GM23338 (cell line): ENCODE measurements around the gene PTGIS. TPM values are rescaled to one million over a fixed set of nuclear protein-coding genes. Genes with fewer than 3 reads are reported as not detected.

Experiments
- ATAC-seq: fragments of 200-7000 bp; cut with Tn5 transposase; 3 replicates; pipeline ENCODE4 v1.9.1; 2020
- DNase-seq: peaks from one replicate; pipeline ENCODE4 v3.0.0-alpha.2; 2015; ENCODE audit warnings: low spot score
- H2AFZ ChIP-seq: fragments of 200-600 bp; sonication (generic); 2 replicates; pipeline ENCODE4 v1.8.0; 2016; ENCODE audit warnings: antibody characterized with exemption, mild to moderate bottlenecking, moderate library complexity
- H3F3A ChIP-seq: fragments of 200-600 bp; sonication (generic); replicated peaks from 2 replicates; pipeline ENCODE4 v1.8.0; 2017; ENCODE audit warnings: antibody characterized with exemption, mixed run types, low read depth
- H3K27ac ChIP-seq: fragments of 200-600 bp; sonication (generic); 2 replicates; pipeline ENCODE4 v1.6.1; 2016; ENCODE audit warnings: low read depth
- H3K27me3 ChIP-seq: fragments of 200-600 bp; sonication (generic); 2 replicates; pipeline ENCODE4 v1.8.0; 2016; ENCODE audit warnings: mild to moderate bottlenecking, mixed run types, moderate library complexity; ENCODE audit not compliant: insufficient read depth
- H3K36me3 ChIP-seq: fragments of 200-600 bp; sonication (generic); 2 replicates; pipeline ENCODE4 v1.8.0; 2016; ENCODE audit warnings: mild to moderate bottlenecking; ENCODE audit not compliant: insufficient read depth
- H3K4me1 ChIP-seq: fragments of 200-600 bp; sonication (generic); 2 replicates; pipeline ENCODE4 v1.8.0; 2016; ENCODE audit warnings: mild to moderate bottlenecking, moderate library complexity; ENCODE audit not compliant: insufficient read depth
- H3K4me2 ChIP-seq: fragments of 200-600 bp; sonication (generic); 2 replicates; pipeline ENCODE4 v1.7.1; 2017; ENCODE audit warnings: mixed run types
- H3K4me3 ChIP-seq: fragments of 200-600 bp; sonication (generic); 2 replicates; pipeline ENCODE4 v1.6.1; 2016; ENCODE audit warnings: mixed run types
- H3K79me2 ChIP-seq: fragments of 200-600 bp; sonication (generic); replicated peaks from 2 replicates; pipeline ENCODE4 v1.8.0; 2017; ENCODE audit warnings: mild to moderate bottlenecking; ENCODE audit not compliant: insufficient read depth
- H3K9me2 ChIP-seq: fragments of 200-600 bp; sonication (generic); 2 replicates; pipeline ENCODE4 v1.8.0; 2017; ENCODE audit not compliant: insufficient read depth
- H4K20me1 ChIP-seq: fragments of 200-600 bp; sonication (generic); replicated peaks from 2 replicates; pipeline ENCODE4 v1.8.0; 2017; ENCODE audit warnings: mild to moderate bottlenecking; ENCODE audit not compliant: insufficient read depth
- H3K27ac Mint-ChIP-seq: 2 replicates; pipeline ENCODE4 v1.8.0; 2020; ENCODE audit warnings: inconsistent platforms, mild to moderate bottlenecking, moderate library complexity, mixed read lengths
- H3K27me3 Mint-ChIP-seq: 3 replicates; pipeline ENCODE4 v1.8.0; 2022; ENCODE audit warnings: low read depth, mild to moderate bottlenecking, moderate library complexity, mixed read lengths, inconsistent platforms; ENCODE audit not compliant: insufficient read depth, poor library complexity
- H3K36me3 Mint-ChIP-seq: 3 replicates; pipeline ENCODE4 v1.8.0; 2021; ENCODE audit warnings: low read depth, mild to moderate bottlenecking, inconsistent platforms, moderate library complexity, mixed read lengths
- H3K4me1 Mint-ChIP-seq: 3 replicates; pipeline ENCODE4 v1.8.0; 2020; ENCODE audit warnings: mild to moderate bottlenecking, inconsistent platforms, mixed read lengths
- H3K4me3 Mint-ChIP-seq: 3 replicates; pipeline ENCODE4 v1.8.0; 2021; ENCODE audit warnings: moderate library complexity, mild to moderate bottlenecking, inconsistent platforms, mixed read lengths
- H3K9me3 Mint-ChIP-seq: 3 replicates; pipeline ENCODE4 v1.8.0; 2020; ENCODE audit warnings: moderate library complexity, mild to moderate bottlenecking, inconsistent platforms, mixed read lengths
- CREB1 ChIP-seq: fragments of 250-450 bp; sonication (Bioruptor Pico); IDR thresholded peaks from 2 replicates; pipeline ENCODE4 v1.5.0; 2020; ENCODE audit warnings: low read depth, mild to moderate bottlenecking, moderate library complexity
- CTCF ChIP-seq, 2 experiments: fragments of 200-600 bp in 1 of 2; sonication (generic) in 1 of 2; conservative IDR thresholded peaks; 2 replicates each; pipeline versions ENCODE4 v1.5.1 to v1.6.1; 2016 to 2017; ENCODE audit warnings: antibody characterized with exemption in 2 of 2, low read depth in 2 of 2, mild to moderate bottlenecking in 2 of 2, moderate library complexity in 1 of 2
- EZH2phosphoT487 ChIP-seq: fragments of 200-600 bp; sonication (generic); IDR thresholded peaks from one replicate; pipeline ENCODE4 v1.8.1; 2018; ENCODE audit warnings: antibody characterized with exemption; ENCODE audit not compliant: unreplicated experiment
- JUNB ChIP-seq: IDR thresholded peaks from one replicate; pipeline ENCODE4 v1.6.1; 2016; ENCODE audit warnings: antibody characterized with exemption; ENCODE audit not compliant: unreplicated experiment
- NANOG ChIP-seq: IDR thresholded peaks from 2 replicates; pipeline ENCODE4 v1.6.1; 2016; ENCODE audit warnings: antibody characterized with exemption, borderline replicate concordance
- POLR2AphosphoS5 ChIP-seq: IDR thresholded peaks from 2 replicates; pipeline ENCODE4 v1.6.1; 2016; ENCODE audit warnings: antibody characterized with exemption, low read depth
- REST ChIP-seq: IDR thresholded peaks from one replicate; pipeline ENCODE4 v1.6.1; 2018; ENCODE audit warnings: antibody characterized with exemption; ENCODE audit not compliant: unreplicated experiment
- STAT1 ChIP-seq: IDR thresholded peaks from one replicate; pipeline ENCODE4 v1.6.1; 2016; ENCODE audit warnings: antibody characterized with exemption; ENCODE audit not compliant: unreplicated experiment
- ZNF331 ChIP-seq: fragments of 250-450 bp; sonication (Bioruptor Pico); IDR thresholded peaks from 2 replicates; pipeline ENCODE4 v1.5.0; 2020; ENCODE audit warnings: low read depth, mild to moderate bottlenecking, moderate library complexity
- ZNF462 ChIP-seq: fragments of 250-450 bp; sonication (Bioruptor Pico); IDR thresholded peaks from 2 replicates; pipeline ENCODE4 v1.5.0; 2020; ENCODE audit warnings: mild to moderate bottlenecking, moderate library complexity
- polyA plus RNA-seq: library from polyadenylated mRNA; unstranded; fragments of >200 nt; fragmentation: Nextera tagmentation; extraction: Ambion mirVana; gene quantifications from 2 replicates; pipeline ENCODE4 v1.2.1, GENCODE V29; 2016
- total RNA-seq: library from RNA; depleted of rRNA; stranded (reverse); fragments of >200 nt; shearing (Covaris generic); gene quantifications from 2 replicates; pipeline ENCODE4 v1.2.3, GENCODE V29; 2014

Gene PTGIS
- total and polyA plus RNA-seq, 2 experiments from 2014 or later: 6.6 to 28.7 TPM

- no peak for TF ChIP-seq ZNF462 (CRISPR knock-in tag)
- no peak for TF ChIP-seq REST
- TF ChIP-seq ZNF331 (CRISPR knock-in tag): no peak
These were observed 71.2 kb downstream of the PTGIS start (continued) for GRCh38 chr20:49496553-49497397.

GRCh38 chr20:49496043-49496442 is 71.9 kb downstream of the PTGIS start:
- Histone ChIP-seq H3K27ac (no peak overlapping the region), H3K36me3 (no peaks in the 10 kb centered on the region), H3K4me1 (peaks cover 2% of the 10 kb centered on the region; the same call in 1 of the 2 replicates), H3K9me2 (no peaks in the 10 kb centered on the region), H3K4me2 (no peak overlapping the region), H4K20me1 (no peaks in the 10 kb centered on the region), H2AFZ (no peak overlapping the region), H3F3A (no peaks in the 10 kb centered on the region), H3K27me3 (no peaks in the 10 kb centered on the region), H3K79me2 (no peaks in the 10 kb centered on the region), H3K4me3 (no peak overlapping the region)
- ATAC-seq (no peak), DNase-seq (no peak)
- Mint-ChIP-seq H3K36me3 (no peaks in the 10 kb centered on the region), H3K4me3 (no peak overlapping the region), H3K27me3 (peaks cover 1% of the 10 kb centered on the region), H3K9me3 (no peaks in the 10 kb centered on the region), H3K27ac (no peak overlapping the region), H3K4me1 (peaks cover 7% of the 10 kb centered on the region; the same call in 2 of the 3 replicates)
- no peak for TF ChIP-seq ZNF331 (CRISPR knock-in tag)
- no peak for TF ChIP-seq EZH2phosphoT487
- no peak for TF ChIP-seq STAT1
- TF ChIP-seq POLR2AphosphoS5: no peak
- no peak for TF ChIP-seq CREB1 (CRISPR knock-in tag)
- TF ChIP-seq NANOG: no peak
- TF ChIP-seq JUNB: no peak
- no peak for TF ChIP-seq CTCF (conservative IDR thresholded peaks at IDR 0.05; ENCODE audit: low read depth in 2 of 2)
